Measurements from ENCODE around the gene S1PR2. TPM values are rescaled to one million over a fixed set of nuclear protein-coding genes. Genes with fewer than 3 reads are reported as not detected.
A peak's percentile ranks its signal among the peaks of the same experiment; 100 is the strongest.

The S1PR2 gene
- total RNA-seq, 1 experiment from 2014 or later, result 67.6 TPM

GRCh38 chr19:10231612-10232228, 589 bp upstream of the S1PR2 start:
- Histone ChIP-seq H3K4me3 (ENCODE audit: low read length) (peak overlapping the region; percentile 90), H2AFZ (ENCODE audit: low read length) (no peak overlapping the region), H3K9me2 (replicated peaks; ENCODE audit: insufficient read depth, low read length) (no peaks in the 10 kb centered on the region), H3K27me3 (ENCODE audit: low read length) (no peaks in the 10 kb centered on the region), H3K79me2 (ENCODE audit: low read length) (peaks cover 39% of the 10 kb centered on the region), H3K4me1 (ENCODE audit: low read length) (peaks cover 76% of the 10 kb centered on the region), H3K9ac (ENCODE audit: low read length) (peak overlapping the region; percentile 94), H3K4me2 (ENCODE audit: low read depth, low read length, poor library complexity, severe bottlenecking) (peak overlapping the region; percentile 93), H3K36me3 (ENCODE audit: insufficient read depth, low read length) (no peaks in the 10 kb centered on the region), H4K20me1 (ENCODE audit: insufficient read depth, low read depth, low read length) (no peaks in the 10 kb centered on the region), H3K9me3 (ENCODE audit: low read length) (no peaks in the 10 kb centered on the region), H3K27ac (ENCODE audit: low read length) (peak overlapping the region; percentile 91)
- no peak for DNase-seq

- DNase-seq, result peak; percentile 73
- no peaks in the 10 kb centered on the region for H3K9me2 ChIP-seq (replicated peaks; ENCODE audit: insufficient read depth, low read length)
- H3K9me3 ChIP-seq (ENCODE audit: low read length), result no peaks in the 10 kb centered on the region
- peak overlapping the region; percentile 91 for H3K27ac ChIP-seq (ENCODE audit: low read length)
- peaks cover 63% of the 10 kb centered on the region for H3K4me1 ChIP-seq (ENCODE audit: low read length)
- no peak overlapping the region for H2AFZ ChIP-seq (ENCODE audit: low read length)
- H3K4me3 ChIP-seq (ENCODE audit: low read length), result peak overlapping the region; percentile 90
- H3K4me2 ChIP-seq (ENCODE audit: low read depth, low read length, poor library complexity, severe bottlenecking), result peak overlapping the region; percentile 93
- H3K36me3 ChIP-seq (ENCODE audit: insufficient read depth, low read length), result no peaks in the 10 kb centered on the region
- no peaks in the 10 kb centered on the region; the same call in 1 of the 2 replicates for H4K20me1 ChIP-seq (ENCODE audit: insufficient read depth, low read depth, low read length)
- H3K9ac ChIP-seq (ENCODE audit: low read length), result peak overlapping the region; percentile 94
- no peaks in the 10 kb centered on the region for H3K27me3 ChIP-seq (ENCODE audit: low read length)
- peaks cover 51% of the 10 kb centered on the region for H3K79me2 ChIP-seq (ENCODE audit: low read length)
Observed at GRCh38 chr19:10230173-10230860, 814 bp downstream of the S1PR2 start.

DNA sequence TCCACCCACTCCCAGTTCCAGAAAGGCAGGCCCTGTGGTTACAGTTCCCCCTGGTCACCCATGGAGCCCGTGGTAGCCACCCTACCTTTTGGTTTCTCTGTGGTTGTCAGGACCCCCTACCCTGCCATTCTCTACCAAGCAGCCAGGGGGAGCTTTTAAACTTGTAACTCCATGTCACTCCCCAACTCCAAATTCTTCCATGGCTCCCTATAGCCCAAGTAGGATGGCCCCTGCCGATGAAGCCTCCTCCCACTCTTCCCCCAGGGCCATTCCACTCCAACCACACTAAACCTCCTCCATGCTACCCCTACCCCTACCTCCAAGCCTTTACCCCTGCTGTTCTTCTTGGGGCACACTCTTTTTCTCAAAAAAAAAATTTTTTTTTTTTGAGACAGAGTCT, 2.2 kb downstream of the S1PR2 start:
- Histone ChIP-seq H3K4me2 (ENCODE audit: low read depth, low read length, poor library complexity, severe bottlenecking) (peak overlapping the region; percentile 30), H3K36me3 (ENCODE audit: insufficient read depth, low read length) (no peaks in the 10 kb centered on the region), H3K9me2 (replicated peaks; ENCODE audit: insufficient read depth, low read length) (no peaks in the 10 kb centered on the region), H4K20me1 (ENCODE audit: insufficient read depth, low read depth, low read length) (no peaks in the 10 kb centered on the region; the same call in 1 of the 2 replicates), H2AFZ (ENCODE audit: low read length) (no peak overlapping the region), H3K9ac (ENCODE audit: low read length) (peak overlapping the region; percentile 94), H3K4me1 (ENCODE audit: low read length) (peaks cover 49% of the 10 kb centered on the region), H3K79me2 (ENCODE audit: low read length) (peaks cover 61% of the 10 kb centered on the region), H3K27me3 (ENCODE audit: low read length) (no peaks in the 10 kb centered on the region), H3K4me3 (ENCODE audit: low read length) (peak overlapping the region; percentile 15; the same call in 1 of the 2 replicates), H3K9me3 (ENCODE audit: low read length) (no peaks in the 10 kb centered on the region), H3K27ac (ENCODE audit: low read length) (peak overlapping the region; percentile 91)
- DNase-seq, result peak; percentile 80

DNA sequence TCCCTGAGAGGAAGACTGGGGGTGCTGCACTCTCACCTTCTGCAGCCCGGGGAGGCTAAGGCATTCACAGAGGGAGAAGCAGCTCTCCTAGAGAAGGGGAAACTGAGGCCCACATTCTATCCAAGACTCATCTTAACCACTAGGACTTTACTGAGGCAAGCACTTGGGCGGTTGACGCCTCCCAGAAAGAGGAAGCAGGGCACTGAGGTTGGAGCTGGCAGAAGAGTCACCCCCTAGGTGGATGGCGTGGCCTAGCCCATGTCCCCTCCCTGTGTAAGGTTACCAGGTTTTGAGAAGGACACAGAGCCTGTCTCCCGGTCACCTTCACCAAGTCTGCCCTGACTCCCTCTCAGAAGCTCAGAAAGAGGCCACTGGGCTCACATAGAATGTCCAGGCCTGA, 2.7 kb downstream of the S1PR2 start:
- Histone ChIP-seq H3K9me3 (ENCODE audit: low read length) (no peaks in the 10 kb centered on the region), H3K79me2 (ENCODE audit: low read length) (peaks cover 66% of the 10 kb centered on the region), H3K36me3 (ENCODE audit: insufficient read depth, low read length) (no peaks in the 10 kb centered on the region), H3K4me1 (ENCODE audit: low read length) (peaks cover 47% of the 10 kb centered on the region), H3K4me3 (ENCODE audit: low read length) (peak overlapping the region; percentile 15; the same call in 1 of the 2 replicates), H3K27ac (ENCODE audit: low read length) (peak overlapping the region; percentile 91), H3K4me2 (ENCODE audit: low read depth, low read length, poor library complexity, severe bottlenecking) (peak overlapping the region; percentile 30), H2AFZ (ENCODE audit: low read length) (no peak overlapping the region), H4K20me1 (ENCODE audit: insufficient read depth, low read depth, low read length) (no peaks in the 10 kb centered on the region; the same call in 1 of the 2 replicates), H3K27me3 (ENCODE audit: low read length) (no peaks in the 10 kb centered on the region), H3K9ac (ENCODE audit: low read length) (peak overlapping the region; percentile 48), H3K9me2 (replicated peaks; ENCODE audit: insufficient read depth, low read length) (no peaks in the 10 kb centered on the region)
- DNase-seq, result peak; percentile 58

DNA sequence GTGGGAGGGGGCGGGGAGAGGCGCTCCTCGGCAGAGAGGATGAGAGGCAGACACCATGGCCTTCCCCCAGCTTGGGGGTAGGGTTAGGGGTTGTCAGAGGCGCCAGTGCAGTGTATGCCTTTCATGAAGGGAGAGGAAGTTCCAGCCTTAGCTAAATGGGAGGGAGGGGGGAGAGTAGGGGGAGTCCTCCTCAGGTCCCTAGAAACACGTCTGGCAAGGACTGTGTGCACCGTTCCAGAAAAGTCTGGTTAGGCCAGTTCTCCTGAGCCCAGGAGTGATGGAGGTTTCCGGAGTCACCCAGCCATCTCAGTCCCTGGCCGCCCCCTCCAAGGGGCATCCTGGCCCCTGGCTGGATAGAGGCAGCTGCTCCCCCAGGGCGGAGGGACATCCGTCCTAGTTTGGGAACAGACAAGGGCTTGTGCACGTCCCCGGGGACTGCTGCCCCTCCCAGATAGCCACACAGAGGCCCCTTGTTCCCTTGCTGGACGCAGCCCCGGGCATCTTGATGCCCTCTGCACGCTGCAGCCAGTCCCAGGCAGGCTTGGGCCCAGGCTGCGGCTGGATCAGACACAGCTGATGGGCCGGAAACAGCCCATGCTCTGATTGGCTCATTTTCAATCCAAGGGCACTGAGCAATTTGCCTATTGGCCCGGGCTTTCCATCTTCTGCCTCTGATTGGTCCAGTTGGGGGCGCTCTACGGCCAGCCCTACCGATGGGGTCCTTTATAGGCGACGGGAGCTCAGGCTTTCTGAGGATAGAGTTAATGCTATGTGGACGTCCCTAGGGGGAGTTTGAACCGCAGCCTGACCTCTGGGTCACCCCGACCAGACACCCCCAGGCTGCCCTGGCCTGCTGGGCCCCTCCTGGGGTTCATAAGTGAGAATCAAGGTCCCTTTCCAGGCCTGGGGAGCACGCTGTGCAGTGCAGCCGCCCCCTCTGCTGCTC, 3.8 kb downstream of the S1PR2 start:
- peaks cover 46% of the 10 kb centered on the region for H3K4me1 ChIP-seq (ENCODE audit: low read length)
- H3K79me2 ChIP-seq (ENCODE audit: low read length), result peaks cover 66% of the 10 kb centered on the region
- H3K9me2 ChIP-seq (replicated peaks; ENCODE audit: insufficient read depth, low read length), result no peaks in the 10 kb centered on the region
- no peak overlapping the region for H3K9ac ChIP-seq (ENCODE audit: low read length)
- no peak overlapping the region for H3K4me2 ChIP-seq (ENCODE audit: low read depth, low read length, poor library complexity, severe bottlenecking)
- no peak overlapping the region for H2AFZ ChIP-seq (ENCODE audit: low read length)
- no peaks in the 10 kb centered on the region for H3K9me3 ChIP-seq (ENCODE audit: low read length)
- no peaks in the 10 kb centered on the region for H3K36me3 ChIP-seq (ENCODE audit: insufficient read depth, low read length)
- DNase-seq, result peak; percentile 83
- H3K4me3 ChIP-seq (ENCODE audit: low read length), result no peak overlapping the region
- H3K27ac ChIP-seq (ENCODE audit: low read length), result peak overlapping the region; percentile 4; the same call in 1 of the 2 replicates
- no peaks in the 10 kb centered on the region; the same call in 1 of the 2 replicates for H4K20me1 ChIP-seq (ENCODE audit: insufficient read depth, low read depth, low read length)
- H3K27me3 ChIP-seq (ENCODE audit: low read length), result no peaks in the 10 kb centered on the region

DNA sequence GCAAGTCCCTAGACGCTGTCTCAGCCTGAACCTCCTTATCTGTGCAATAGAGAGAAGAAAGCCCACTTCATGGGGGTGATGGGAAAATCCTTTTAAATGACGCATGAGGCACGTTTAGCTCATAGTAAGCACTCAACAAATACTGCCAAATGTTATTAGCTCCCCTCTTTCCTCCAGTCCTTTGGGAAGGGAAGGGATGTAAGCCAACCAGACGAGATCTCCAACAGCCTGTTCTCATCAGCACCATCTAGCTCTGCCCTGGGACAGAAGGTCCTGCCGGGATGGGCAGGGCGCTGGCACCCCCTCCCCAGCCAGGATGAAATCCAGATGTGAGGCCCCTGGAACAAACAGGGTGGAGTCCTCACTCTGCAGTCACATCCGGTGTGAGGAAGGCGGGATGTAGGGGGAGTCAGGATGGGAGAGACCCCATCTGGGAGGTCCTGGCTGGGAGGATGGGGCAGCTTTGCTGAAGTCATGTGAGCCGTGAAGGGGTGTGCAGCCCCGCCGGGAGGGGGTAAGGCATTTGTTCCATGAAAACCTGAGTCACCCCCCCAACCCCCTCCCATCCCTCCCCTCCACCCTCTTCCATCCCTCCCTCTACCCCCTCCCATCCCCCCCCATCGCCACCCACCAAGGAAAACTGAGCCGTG, 4.6 kb downstream of the S1PR2 start:
- H3K79me2 ChIP-seq (ENCODE audit: low read length), result peaks cover 66% of the 10 kb centered on the region
- no peak overlapping the region for H3K4me3 ChIP-seq (ENCODE audit: low read length)

GRCh38 chr19:10226021-10226375, 5.1 kb downstream of the S1PR2 start:
- H3K4me3 ChIP-seq (ENCODE audit: low read length), result no peak overlapping the region
- no peaks in the 10 kb centered on the region for H3K9me2 ChIP-seq (replicated peaks; ENCODE audit: insufficient read depth, low read length)
- no peaks in the 10 kb centered on the region for H3K9me3 ChIP-seq (ENCODE audit: low read length)
- H3K36me3 ChIP-seq (ENCODE audit: insufficient read depth, low read length), result no peaks in the 10 kb centered on the region
- no peak overlapping the region for H3K9ac ChIP-seq (ENCODE audit: low read length)
- no peaks in the 10 kb centered on the region; the same call in 1 of the 2 replicates for H4K20me1 ChIP-seq (ENCODE audit: insufficient read depth, low read depth, low read length)
- 0 out of 2 replicates have a peak overlapping the region, but pooled peaks have one; percentile 57 for H3K27ac ChIP-seq (ENCODE audit: low read length)
- DNase-seq, result no peak
- no peak overlapping the region for H3K4me2 ChIP-seq (ENCODE audit: low read depth, low read length, poor library complexity, severe bottlenecking)
- H3K4me1 ChIP-seq (ENCODE audit: low read length), result peaks cover 39% of the 10 kb centered on the region
- no peak overlapping the region for H2AFZ ChIP-seq (ENCODE audit: low read length)
- H3K79me2 ChIP-seq (ENCODE audit: low read length), result peaks cover 66% of the 10 kb centered on the region
- H3K27me3 ChIP-seq (ENCODE audit: low read length), result no peaks in the 10 kb centered on the region

More for the DNA sequence above, 4.6 kb downstream of the S1PR2 start:
- Histone ChIP-seq H3K9me3 (ENCODE audit: low read length) (no peaks in the 10 kb centered on the region), H3K9me2 (replicated peaks; ENCODE audit: insufficient read depth, low read length) (no peaks in the 10 kb centered on the region), H3K9ac (ENCODE audit: low read length) (no peak overlapping the region), H3K27me3 (ENCODE audit: low read length) (no peaks in the 10 kb centered on the region), H4K20me1 (ENCODE audit: insufficient read depth, low read depth, low read length) (no peaks in the 10 kb centered on the region; the same call in 1 of the 2 replicates), H3K4me1 (ENCODE audit: low read length) (peaks cover 41% of the 10 kb centered on the region), H3K27ac (ENCODE audit: low read length) (peak overlapping the region; percentile 57; the same call in 1 of the 2 replicates), H2AFZ (ENCODE audit: low read length) (no peak overlapping the region), H3K36me3 (ENCODE audit: insufficient read depth, low read length) (no peaks in the 10 kb centered on the region), H3K4me2 (ENCODE audit: low read depth, low read length, poor library complexity, severe bottlenecking) (no peak overlapping the region)
- DNase-seq, result no peak
